Measurements from ENCODE around the gene NR2F1-AS1. TPM values are rescaled to one million over a fixed set of nuclear protein-coding genes. Genes with fewer than 3 reads are reported as not detected.

The NR2F1-AS1 gene
- total and polyA plus RNA-seq, 4 donors, result 50.9 to 71.5 (median 66.6) TPM

DNA sequence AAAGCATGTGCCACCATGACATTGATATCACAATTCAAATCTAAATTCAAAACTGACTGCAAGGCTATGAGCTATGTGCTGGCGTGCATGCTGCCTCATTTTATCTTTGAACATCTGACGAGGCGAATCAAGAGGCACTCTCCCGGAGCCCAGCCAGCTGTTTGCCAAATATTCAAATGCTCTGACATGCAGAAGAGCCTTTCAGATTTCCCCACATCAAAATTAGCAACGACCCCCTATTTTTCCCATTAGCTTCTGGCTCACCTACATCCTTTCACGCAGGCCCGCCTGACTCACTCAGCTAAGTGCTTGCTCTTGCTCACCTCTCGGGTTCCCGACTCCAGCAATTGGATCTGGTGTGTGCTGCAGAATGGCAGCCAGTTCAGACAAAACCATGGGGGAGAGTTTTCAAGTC is 159.0 kb downstream of the NR2F1-AS1 start:
- DNase-seq (ENCODE audit: low read depth in 4 of 6, low spot score in 6 of 6), result peak in 3 of 6 donors; percentile 56 to 82 (median 75)
- Histone ChIP-seq H3K27me3 (ENCODE audit: control insufficient read depth, insufficient read depth, low read length) (no peaks in the 10 kb centered on the region), H3K9me3 (ENCODE audit: control insufficient read depth, insufficient read depth, low read length) (no peaks in the 10 kb centered on the region), H3K36me3 (ENCODE audit: control insufficient read depth, insufficient read depth, low read length) (no peaks in the 10 kb centered on the region), H3K4me1 (ENCODE audit: control insufficient read depth, insufficient read depth, low read length) (peaks cover 21% of the 10 kb centered on the region), H3K4me3 (ENCODE audit: low read depth, low read length) (peak overlapping the region; percentile 11), H3K27ac (ENCODE audit: low read depth, low read length) (peak overlapping the region; percentile 81)
- WGBS (ENCODE audit: insufficient coverage), result 23% methylated on average over 6 of the region's 9 CpGs

DNA sequence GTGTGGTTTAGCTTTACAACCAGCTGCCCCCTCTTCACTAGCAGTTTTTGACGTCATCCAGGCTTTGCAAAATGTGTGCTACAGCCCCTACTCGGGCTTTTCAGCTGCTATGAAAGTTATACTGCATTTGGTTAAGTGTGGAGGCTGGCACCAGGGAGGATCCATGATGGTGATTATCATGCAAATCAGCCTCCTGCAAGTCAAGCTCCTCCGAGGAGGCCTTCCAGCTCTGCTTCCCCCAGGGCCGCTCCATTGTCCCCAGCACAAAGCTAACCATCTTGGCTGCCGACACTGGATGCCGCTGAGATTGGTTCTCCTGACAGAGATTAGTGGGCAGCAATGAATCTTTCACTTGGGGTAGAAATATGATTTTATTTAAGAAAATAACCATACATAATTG is 159.6 kb downstream of the NR2F1-AS1 start:
- DNase-seq (ENCODE audit: low read depth in 4 of 6, low spot score in 6 of 6), result peak in 3 of 6 donors; percentile 57 to 88 (median 87)

GRCh38 chr5:93417490-93417889 is 163.5 kb downstream of the NR2F1-AS1 start:
- Histone ChIP-seq H3K27me3 (ENCODE audit: control insufficient read depth, insufficient read depth, low read length) (no peaks in the 10 kb centered on the region), H3K36me3 (ENCODE audit: control insufficient read depth, insufficient read depth, low read length) (no peaks in the 10 kb centered on the region), H3K4me1 (ENCODE audit: control insufficient read depth, insufficient read depth, low read length) (peaks cover 13% of the 10 kb centered on the region), H3K4me3 (ENCODE audit: low read depth, low read length) (no peak overlapping the region), H3K9me3 (ENCODE audit: control insufficient read depth, insufficient read depth, low read length) (no peaks in the 10 kb centered on the region), H3K27ac (ENCODE audit: low read depth, low read length) (no peak overlapping the region)
- 45% methylated on average over 3 of the region's 3 CpGs for WGBS (ENCODE audit: insufficient coverage)
- DNase-seq (ENCODE audit: low read depth in 4 of 6, low spot score in 6 of 6), result peak in 1 of 6 donors; percentile 69

More for the DNA sequence above, 159.6 kb downstream of the NR2F1-AS1 start:
- no CpG with 5 or more reads among the region's 6 CpGs for WGBS (ENCODE audit: insufficient coverage)
- Histone ChIP-seq H3K4me1 (ENCODE audit: control insufficient read depth, insufficient read depth, low read length) (peaks cover 21% of the 10 kb centered on the region), H3K36me3 (ENCODE audit: control insufficient read depth, insufficient read depth, low read length) (no peaks in the 10 kb centered on the region), H3K27ac (ENCODE audit: low read depth, low read length) (peak overlapping the region; percentile 81), H3K4me3 (ENCODE audit: low read depth, low read length) (no peak overlapping the region), H3K9me3 (ENCODE audit: control insufficient read depth, insufficient read depth, low read length) (no peaks in the 10 kb centered on the region), H3K27me3 (ENCODE audit: control insufficient read depth, insufficient read depth, low read length) (no peaks in the 10 kb centered on the region)

- peak in 1 of 6 donors; percentile 63 for DNase-seq (ENCODE audit: low read depth in 4 of 6, low spot score in 6 of 6)
- H3K4me1 ChIP-seq (ENCODE audit: control insufficient read depth, insufficient read depth, low read length), result peaks cover 5% of the 10 kb centered on the region
- no peaks in the 10 kb centered on the region for H3K27me3 ChIP-seq (ENCODE audit: control insufficient read depth, insufficient read depth, low read length)
- H3K4me3 ChIP-seq (ENCODE audit: low read depth, low read length), result no peak overlapping the region
- no peaks in the 10 kb centered on the region for H3K9me3 ChIP-seq (ENCODE audit: control insufficient read depth, insufficient read depth, low read length)
- H3K27ac ChIP-seq (ENCODE audit: low read depth, low read length), result no peak overlapping the region
- no CpG with 5 or more reads among the region's 1 CpG for WGBS (ENCODE audit: insufficient coverage)
- H3K36me3 ChIP-seq (ENCODE audit: control insufficient read depth, insufficient read depth, low read length), result no peaks in the 10 kb centered on the region
Observed at GRCh38 chr5:93415819-93416218, 165.2 kb downstream of the NR2F1-AS1 start.

DNA sequence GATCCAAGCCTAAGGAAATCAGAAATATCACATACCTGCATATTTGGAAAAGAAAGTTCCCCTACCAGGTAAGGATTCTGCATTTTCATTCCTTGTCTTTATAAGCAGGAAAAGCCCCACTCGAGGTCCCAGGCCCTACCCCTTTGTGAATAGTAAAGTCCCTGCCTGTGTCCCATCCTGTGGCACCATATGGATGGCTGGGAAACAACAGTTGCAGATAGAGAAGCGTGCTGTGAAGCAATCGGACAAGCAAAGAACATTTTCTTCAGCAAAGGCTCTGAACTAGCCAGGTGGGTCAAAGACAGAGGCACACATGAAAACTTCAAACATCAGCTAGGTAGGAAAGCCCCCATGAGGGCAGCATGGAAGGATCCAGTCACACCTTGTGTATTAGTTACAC is 169.3 kb downstream of the NR2F1-AS1 start:
- Histone ChIP-seq H3K9me3 (ENCODE audit: control insufficient read depth, insufficient read depth, low read length) (no peaks in the 10 kb centered on the region), H3K36me3 (ENCODE audit: control insufficient read depth, insufficient read depth, low read length) (peaks cover 4% of the 10 kb centered on the region), H3K27me3 (ENCODE audit: control insufficient read depth, insufficient read depth, low read length) (no peaks in the 10 kb centered on the region), H3K4me1 (ENCODE audit: control insufficient read depth, insufficient read depth, low read length) (peaks cover 6% of the 10 kb centered on the region), H3K4me3 (ENCODE audit: low read depth, low read length) (no peak overlapping the region), H3K27ac (ENCODE audit: low read depth, low read length) (no peak overlapping the region)
- DNase-seq (ENCODE audit: low read depth in 4 of 6, low spot score in 6 of 6), result no peak
- WGBS (ENCODE audit: insufficient coverage), result 89% methylated on average over 3 of the region's 3 CpGs

- no peak overlapping the region for H3K27ac ChIP-seq (ENCODE audit: low read depth, low read length)
- H3K27me3 ChIP-seq (ENCODE audit: control insufficient read depth, insufficient read depth, low read length), result no peaks in the 10 kb centered on the region
- no peak for DNase-seq (ENCODE audit: low read depth in 4 of 6, low spot score in 6 of 6)
- H3K36me3 ChIP-seq (ENCODE audit: control insufficient read depth, insufficient read depth, low read length), result peaks cover 4% of the 10 kb centered on the region
- peaks cover 6% of the 10 kb centered on the region for H3K4me1 ChIP-seq (ENCODE audit: control insufficient read depth, insufficient read depth, low read length)
- H3K9me3 ChIP-seq (ENCODE audit: control insufficient read depth, insufficient read depth, low read length), result no peaks in the 10 kb centered on the region
- no peak overlapping the region for H3K4me3 ChIP-seq (ENCODE audit: low read depth, low read length)
Observed at GRCh38 chr5:93409691-93410090, 171.3 kb downstream of the NR2F1-AS1 start.

- peak in 1 of 6 donors; percentile 75 for DNase-seq (ENCODE audit: low read depth in 4 of 6, low spot score in 6 of 6)
- Histone ChIP-seq H3K27ac (ENCODE audit: low read depth, low read length) (no peak overlapping the region), H3K36me3 (ENCODE audit: control insufficient read depth, insufficient read depth, low read length) (peaks cover 4% of the 10 kb centered on the region), H3K4me3 (ENCODE audit: low read depth, low read length) (no peak overlapping the region), H3K9me3 (ENCODE audit: control insufficient read depth, insufficient read depth, low read length) (no peaks in the 10 kb centered on the region), H3K27me3 (ENCODE audit: control insufficient read depth, insufficient read depth, low read length) (no peaks in the 10 kb centered on the region), H3K4me1 (ENCODE audit: control insufficient read depth, insufficient read depth, low read length) (peaks cover 6% of the 10 kb centered on the region)
- WGBS (ENCODE audit: insufficient coverage), result 52% methylated on average over 3 of the region's 6 CpGs
Observed at GRCh38 chr5:93407454-93407853, 173.6 kb downstream of the NR2F1-AS1 start.

- DNase-seq (ENCODE audit: low read depth in 4 of 6, low spot score in 6 of 6), result peak in 1 of 6 donors; percentile 74
- H3K4me1 ChIP-seq (ENCODE audit: control insufficient read depth, insufficient read depth, low read length), result peaks cover 6% of the 10 kb centered on the region
- 24% methylated on average over 3 of the region's 5 CpGs for WGBS (ENCODE audit: insufficient coverage)
- H3K27ac ChIP-seq (ENCODE audit: low read depth, low read length), result no peak overlapping the region
- H3K4me3 ChIP-seq (ENCODE audit: low read depth, low read length), result no peak overlapping the region
- no peaks in the 10 kb centered on the region for H3K27me3 ChIP-seq (ENCODE audit: control insufficient read depth, insufficient read depth, low read length)
- H3K36me3 ChIP-seq (ENCODE audit: control insufficient read depth, insufficient read depth, low read length), result peaks cover 4% of the 10 kb centered on the region
- no peaks in the 10 kb centered on the region for H3K9me3 ChIP-seq (ENCODE audit: control insufficient read depth, insufficient read depth, low read length)
Observed at GRCh38 chr5:93406971-93407401, 174.0 kb downstream of the NR2F1-AS1 start.

DNA sequence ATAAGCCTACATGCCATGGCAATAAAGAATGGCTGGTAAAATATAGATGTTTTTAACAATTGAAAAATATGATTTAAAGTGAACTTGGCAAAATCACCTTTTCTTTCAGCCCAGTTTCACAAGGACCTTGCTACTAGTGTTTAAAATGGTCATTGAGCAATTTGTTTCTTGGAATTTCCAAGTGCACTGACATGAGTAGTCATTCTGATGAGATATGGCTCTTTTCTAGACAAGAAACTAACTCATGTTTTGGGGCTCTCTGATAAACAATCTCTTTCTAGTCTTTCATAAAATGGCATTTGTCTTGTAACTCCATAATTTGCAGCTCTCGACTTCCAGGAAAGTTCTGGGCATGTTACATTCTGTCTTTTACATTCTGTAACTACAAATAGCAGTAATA is 176.8 kb downstream of the NR2F1-AS1 start:
- no peak overlapping the region for H3K27ac ChIP-seq (ENCODE audit: low read depth, low read length)
- H3K27me3 ChIP-seq (ENCODE audit: control insufficient read depth, insufficient read depth, low read length), result no peaks in the 10 kb centered on the region
- no peak for DNase-seq (ENCODE audit: low read depth in 4 of 6, low spot score in 6 of 6)
- no peaks in the 10 kb centered on the region for H3K9me3 ChIP-seq (ENCODE audit: control insufficient read depth, insufficient read depth, low read length)
- H3K4me1 ChIP-seq (ENCODE audit: control insufficient read depth, insufficient read depth, low read length), result peaks cover 2% of the 10 kb centered on the region
- no peak overlapping the region for H3K4me3 ChIP-seq (ENCODE audit: low read depth, low read length)
- WGBS (ENCODE audit: insufficient coverage), result no CpG with 5 or more reads among the region's 1 CpG
- no peaks in the 10 kb centered on the region for H3K36me3 ChIP-seq (ENCODE audit: control insufficient read depth, insufficient read depth, low read length)

GRCh38 chr5:93403141-93403928 is 177.7 kb downstream of the NR2F1-AS1 start:
- DNase-seq (ENCODE audit: low read depth in 4 of 6, low spot score in 6 of 6), result peak in 1 of 6 donors; percentile 53
- Histone ChIP-seq H3K9me3 (ENCODE audit: control insufficient read depth, insufficient read depth, low read length) (no peaks in the 10 kb centered on the region), H3K27ac (ENCODE audit: low read depth, low read length) (no peak overlapping the region), H3K36me3 (ENCODE audit: control insufficient read depth, insufficient read depth, low read length) (no peaks in the 10 kb centered on the region), H3K4me1 (ENCODE audit: control insufficient read depth, insufficient read depth, low read length) (no peaks in the 10 kb centered on the region), H3K4me3 (ENCODE audit: low read depth, low read length) (no peak overlapping the region), H3K27me3 (ENCODE audit: control insufficient read depth, insufficient read depth, low read length) (no peaks in the 10 kb centered on the region)
- no CpG with 5 or more reads among the region's 2 CpGs for WGBS (ENCODE audit: insufficient coverage)

Measured in spinal cord (tissue), 10 donors.